Smooth muscle cell (in vitro differentiated cells): Measurements from ENCODE around the gene IL4R. TPM values are rescaled to one million over a fixed set of nuclear protein-coding genes. Genes with fewer than 3 reads are reported as not detected.

ENCODE experiments used
- DNase-seq: peaks from one replicate; lab custom pipeline; 2025; ENCODE audit not compliant: unreplicated experiment; lab: John Stamatoyannopoulos, UW
- H2AFZ ChIP-seq: fragments of 200-600 bp; sonication (generic); 2 replicates; pipeline ENCODE4 v1.6.0; 2016; ENCODE audit warnings: antibody characterized with exemption, low read depth, mild to moderate bottlenecking
- H3F3A ChIP-seq: fragments of 200-600 bp; sonication (generic); 2 replicates; pipeline ENCODE4 v1.6.0; 2017; ENCODE audit warnings: antibody characterized with exemption, low read depth
- H3K27ac ChIP-seq: fragments of 200-600 bp; sonication (generic); 2 replicates; pipeline ENCODE4 v1.5.1; 2016; ENCODE audit warnings: low read depth, mild to moderate bottlenecking
- H3K27me3 ChIP-seq: fragments of 200-600 bp; sonication (generic); 2 replicates; pipeline ENCODE4 v1.6.1; 2016; ENCODE audit warnings: low read depth, mild to moderate bottlenecking
- H3K36me3 ChIP-seq: fragments of 200-600 bp; sonication (generic); 2 replicates; pipeline ENCODE4 v1.5.1; 2016; ENCODE audit warnings: low read depth
- H3K4me1 ChIP-seq: fragments of 200-600 bp; sonication (generic); 2 replicates; pipeline ENCODE4 v1.5.1; 2016; ENCODE audit warnings: low read depth
- H3K4me2 ChIP-seq: fragments of 200-600 bp; sonication (generic); 2 replicates; pipeline ENCODE4 v1.6.0; 2016; ENCODE audit warnings: mild to moderate bottlenecking
- H3K4me3 ChIP-seq: fragments of 200-600 bp; sonication (generic); 2 replicates; pipeline ENCODE4 v1.5.1; 2016; ENCODE audit warnings: mild to moderate bottlenecking
- H3K79me2 ChIP-seq: fragments of 200-600 bp; sonication (generic); 2 replicates; pipeline ENCODE4 v1.6.0; 2016; ENCODE audit warnings: low read depth, mild to moderate bottlenecking
- H3K9ac ChIP-seq: fragments of 200-600 bp; sonication (generic); 2 replicates; pipeline ENCODE4 v1.6.0; 2016; ENCODE audit warnings: low read depth
- H3K9me3 ChIP-seq: fragments of 200-600 bp; sonication (generic); replicated peaks from 2 replicates; pipeline ENCODE4 v1.5.1; 2016; ENCODE audit warnings: low read depth
- H4K20me1 ChIP-seq: fragments of 200-600 bp; sonication (generic); 2 replicates; pipeline ENCODE4 v1.6.0; 2016; ENCODE audit warnings: low read depth
- CTCF ChIP-seq: fragments of 200-600 bp; sonication (generic); IDR thresholded peaks from 2 replicates; pipeline ENCODE4 v1.5.1; 2017; ENCODE audit warnings: borderline replicate concordance, mild to moderate bottlenecking, antibody characterized with exemption; ENCODE audit not compliant: insufficient read depth, poor library complexity, severe bottlenecking
- WGBS: methylation state at CpG from one replicate; pipeline ENCODE4 v1.1.7; 2016; ENCODE audit warnings: low lambda C conversion rate; 5-methylcytosine and 5-hydroxymethylcytosine counted together
- polyA plus RNA-seq: library from polyadenylated mRNA; unstranded; fragments of >200 nt; fragmentation: Nextera tagmentation; extraction: Ambion mirVana; gene quantifications from 2 replicates; pipeline ENCODE4 v1.2.1, GENCODE V29; 2016
- total RNA-seq: library from RNA; depleted of rRNA; stranded (reverse); fragments of >200 nt; gene quantifications from 2 replicates; pipeline ENCODE4 v1.2.3, GENCODE V29; 2014

Gene IL4R
- total and polyA plus RNA-seq, 2 experiments from 2014 or later: 13.4 to 24.0 TPM

- Histone ChIP-seq H3K27ac (no peak overlapping the region), H3K4me1 (peaks cover 17% of the 10 kb centered on the region), H4K20me1 (peaks cover 24% of the 10 kb centered on the region), H3K4me2 (no peak overlapping the region), H2AFZ (no peak overlapping the region), H3K27me3 (no peaks in the 10 kb centered on the region), H3K36me3 (no peaks in the 10 kb centered on the region), H3F3A (no peaks in the 10 kb centered on the region), H3K4me3 (no peak overlapping the region), H3K9me3 (no peaks in the 10 kb centered on the region), H3K9ac (no peak overlapping the region), H3K79me2 (peaks cover 67% of the 10 kb centered on the region)
- TF ChIP-seq CTCF: no peak
- DNase-seq: no peak
- WGBS: 86% methylated on average over 7 of the region's 7 CpGs
Observed at GRCh38 chr16:27317320-27317719, 3.5 kb downstream of the IL4R start.

- WGBS: 96% methylated on average over 10 of the region's 10 CpGs
- H3K27ac ChIP-seq: peak overlapping the region; percentile 54
- no peaks in the 10 kb centered on the region for H3K9me3 ChIP-seq
- H3K36me3 ChIP-seq: no peaks in the 10 kb centered on the region
- peak overlapping the region; percentile 18 for H3K4me2 ChIP-seq
- no peak overlapping the region for H2AFZ ChIP-seq
- no peak for TF ChIP-seq CTCF
- H3K27me3 ChIP-seq: no peaks in the 10 kb centered on the region
- H3F3A ChIP-seq: no peaks in the 10 kb centered on the region
- no peak for DNase-seq
- H3K9ac ChIP-seq: no peak overlapping the region
- no peak overlapping the region for H3K4me3 ChIP-seq
- H3K4me1 ChIP-seq: peaks cover 17% of the 10 kb centered on the region
- H4K20me1 ChIP-seq: peaks cover 24% of the 10 kb centered on the region
- peaks cover 72% of the 10 kb centered on the region for H3K79me2 ChIP-seq
Observed at GRCh38 chr16:27317738-27318391, 4.1 kb downstream of the IL4R start.

DNA sequence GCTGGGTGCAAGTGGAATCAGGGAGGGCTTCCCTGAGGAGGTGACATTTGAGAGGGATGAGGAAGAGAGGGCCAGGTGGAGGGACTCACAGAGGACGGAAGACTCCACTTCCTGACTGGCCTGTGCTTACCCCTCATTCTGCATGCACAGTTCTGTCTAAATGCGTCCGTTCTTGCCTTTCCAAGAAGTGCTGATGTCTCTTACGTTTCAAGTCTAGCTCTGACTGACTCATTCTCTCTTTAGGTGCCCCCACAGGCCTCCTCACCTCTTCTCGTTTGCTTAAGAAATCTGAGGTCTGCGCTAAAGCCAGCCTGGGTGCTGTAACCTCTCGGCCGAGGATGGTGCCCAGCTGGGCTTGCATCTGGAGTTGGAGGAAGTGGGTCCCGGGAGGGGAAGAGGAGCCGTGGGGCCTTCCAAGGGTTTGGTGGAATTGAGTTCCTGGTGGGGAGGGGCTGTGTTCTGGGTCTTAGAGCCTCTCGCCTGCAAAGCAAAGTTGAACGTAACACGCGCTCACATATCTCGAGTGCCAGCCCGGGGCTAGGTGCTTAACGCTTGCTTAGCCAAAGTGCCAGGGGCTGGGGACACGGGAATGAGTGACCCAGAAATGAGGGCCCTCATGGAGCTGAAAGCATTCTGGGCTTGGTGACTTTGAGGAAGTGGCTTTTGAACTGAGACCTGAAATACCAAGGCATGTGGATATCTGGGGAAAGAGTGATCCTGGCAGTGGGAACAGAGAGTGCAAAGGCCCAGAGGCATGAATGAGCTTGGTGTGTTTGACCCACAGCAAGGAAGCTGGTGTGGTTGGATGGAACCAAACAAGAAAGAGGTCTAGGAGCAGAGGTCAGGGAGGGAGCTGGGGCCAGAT lies 4.8 kb downstream of the IL4R start:
- H3K79me2 ChIP-seq: peaks cover 77% of the 10 kb centered on the region
- no peaks in the 10 kb centered on the region for H3K36me3 ChIP-seq
- H3K9ac ChIP-seq: no peak overlapping the region
- peaks cover 24% of the 10 kb centered on the region for H4K20me1 ChIP-seq
- H3K9me3 ChIP-seq: no peaks in the 10 kb centered on the region
- H3K27me3 ChIP-seq: no peaks in the 10 kb centered on the region
- no peak for TF ChIP-seq CTCF
- peak overlapping the region; percentile 18 for H3K4me2 ChIP-seq
- H3F3A ChIP-seq: no peaks in the 10 kb centered on the region
- no peak overlapping the region for H2AFZ ChIP-seq
- 58% methylated on average over 18 of the region's 18 CpGs for WGBS
- DNase-seq: no peak
- peak overlapping the region; percentile 54 for H3K27ac ChIP-seq
- peaks cover 17% of the 10 kb centered on the region for H3K4me1 ChIP-seq
- H3K4me3 ChIP-seq: no peak overlapping the region
